ENCODE measurements around the gene ANKS1A.

DNA sequence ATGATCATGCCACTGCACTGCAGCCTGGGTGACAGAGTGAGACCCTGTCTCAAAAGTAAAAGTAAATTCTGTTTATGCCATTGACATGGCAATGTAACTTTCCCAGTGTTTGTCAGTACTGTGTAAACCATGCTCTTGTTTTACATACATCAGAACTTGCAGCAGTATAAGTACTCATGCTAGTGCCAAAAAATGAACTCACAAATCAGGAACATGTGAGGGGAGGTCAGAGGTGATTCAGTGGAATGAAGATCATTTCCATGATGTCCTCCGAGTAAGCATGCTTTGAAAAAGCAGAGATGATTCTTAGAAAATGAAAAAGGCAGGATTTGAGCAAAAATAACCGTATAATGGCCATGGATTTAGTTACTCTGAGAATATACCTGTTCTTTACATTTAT is 81.9 kb downstream of the ANKS1A start:
- TF ChIP-seq SUZ12 (IDR thresholded peaks at IDR 0.05; ENCODE audit: extremely low read depth, insufficient read depth, insufficient read length) (no peak), YY1 (IDR thresholded peaks at IDR 0.05; ENCODE audit: insufficient read depth, insufficient read length) (no peak)
